Erythroblast (primary cell): Measurements from ENCODE around the gene TCF7L2.

Experiments used
- GATA1 ChIP-seq: IDR thresholded peaks from 2 replicates; pipeline ENCODE4 v1.6.1; 2011; ENCODE audit warnings: low read depth, mild to moderate bottlenecking, control low read depth, low read length, moderate library complexity
- POLR2A ChIP-seq: IDR thresholded peaks from 2 replicates; pipeline ENCODE4 v1.6.1; 2011; ENCODE audit warnings: mild to moderate bottlenecking, low read length

DNA sequence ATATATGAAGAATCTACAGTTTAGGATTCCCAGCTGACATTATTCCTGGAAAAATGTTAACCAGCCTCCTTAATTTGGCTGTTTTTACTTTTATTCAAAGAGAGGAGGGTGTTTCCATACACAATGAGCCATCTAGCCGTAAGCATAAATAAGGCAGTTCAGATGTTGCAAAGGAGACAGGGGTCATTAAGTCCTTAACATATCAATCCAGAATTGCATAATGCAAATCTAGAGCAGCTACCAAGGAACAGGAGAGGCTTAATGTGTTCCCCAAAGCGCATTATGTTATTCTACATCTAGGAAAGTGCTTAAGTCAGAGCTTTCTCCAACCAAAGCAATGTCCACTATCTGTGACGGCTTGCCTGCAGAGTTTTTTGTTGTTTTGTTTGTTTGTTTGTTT, 32.4 kb upstream of the TCF7L2 start:
- TF ChIP-seq POLR2A (no peak), GATA1 (no peak)
